ENCODE results near the gene MST1. TPM values are rescaled to one million over a fixed set of nuclear protein-coding genes. Genes with fewer than 3 reads are reported as not detected.

Gene MST1
- total and polyA plus RNA-seq, 12 donors = 7.5 to 241 (median 48.4) TPM

DNA sequence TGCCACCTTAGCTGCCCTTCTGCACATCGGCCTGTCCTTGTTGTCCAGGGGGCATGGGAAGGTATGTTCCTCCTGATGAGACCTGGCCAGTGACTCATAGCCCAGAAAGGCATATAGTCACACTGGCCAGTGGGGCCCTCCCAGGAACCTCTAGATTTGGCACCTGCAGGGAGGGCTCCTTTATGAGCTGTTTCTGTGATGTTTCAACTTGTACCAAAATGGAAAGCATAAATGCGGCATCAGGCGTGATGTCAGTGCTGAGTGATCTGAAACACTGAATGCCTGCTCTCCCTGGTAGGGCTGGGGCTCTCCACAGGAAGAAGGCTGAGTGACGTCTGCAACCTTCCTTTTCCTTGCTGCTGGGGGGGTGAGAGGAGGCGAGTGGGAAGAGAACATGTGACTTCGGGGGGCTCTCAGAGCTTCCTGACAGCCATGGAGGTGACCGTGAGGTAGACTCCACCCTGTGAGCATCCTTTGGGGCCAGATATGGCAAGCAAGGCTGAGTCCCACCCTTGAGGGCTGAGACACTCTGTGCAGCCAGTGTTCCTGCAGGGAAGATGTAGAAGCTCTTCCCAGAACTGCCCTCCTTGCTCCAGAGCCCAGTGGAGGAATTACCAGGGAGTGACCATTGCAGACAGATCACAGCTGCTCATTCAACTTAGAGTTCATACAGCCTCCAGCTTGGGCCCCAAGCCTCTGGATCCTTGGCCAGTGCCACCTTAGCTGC is 52.2 kb downstream of the MST1 start:
- H3K4me3 ChIP-seq = no peak overlapping the region
- H3K27ac ChIP-seq = no peak overlapping the region
- no peak for TF ChIP-seq POLR2A (IDR thresholded peaks at IDR 0.05)
- no peak for TF ChIP-seq CTCF (IDR thresholded peaks at IDR 0.05)
- no peak for DNase-seq
- no peaks in the 10 kb centered on the region for H3K36me3 ChIP-seq (replicated peaks in 1 of 2)
- intact Hi-C loops (cut with DNase I) = no loop called here
- 73 to 82% (median 76%) methylated on average over 7 of the region's 7 CpGs for WGBS, 4 donors
- peaks cover 5 to 9% of the 10 kb centered on the region in 2 donors for H3K4me1 ChIP-seq (replicated peaks in 1 of 2)
- no peaks in the 10 kb centered on the region for H3K27me3 ChIP-seq
- H3K9me3 ChIP-seq (replicated peaks in 1 of 3) = no peaks in the 10 kb centered on the region

DNA sequence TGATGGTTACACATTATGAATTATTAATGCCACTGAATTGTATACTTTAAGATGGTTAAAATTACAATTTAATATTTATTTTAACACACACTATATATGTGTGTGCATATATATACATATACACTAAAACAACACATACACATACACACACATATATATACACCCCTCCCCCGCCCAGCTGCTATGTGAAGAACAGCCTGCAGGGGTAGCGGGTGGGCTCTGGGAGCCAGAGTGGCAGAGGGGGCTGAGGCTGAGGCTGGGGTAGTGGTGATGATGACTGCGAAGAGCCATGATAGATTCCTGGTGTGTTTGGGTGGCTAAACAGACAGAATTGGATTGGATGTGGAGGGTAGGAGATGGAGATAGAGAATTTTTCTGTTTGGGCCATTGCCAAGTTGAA is 54.5 kb downstream of the MST1 start:
- no peak overlapping the region for H3K4me3 ChIP-seq

More for the DNA sequence above, 54.5 kb downstream of the MST1 start:
- Histone ChIP-seq H3K9me3 (replicated peaks in 1 of 3) (no peaks in the 10 kb centered on the region), H3K27me3 (no peaks in the 10 kb centered on the region), H3K27ac (no peak overlapping the region), H3K36me3 (replicated peaks in 1 of 2) (no peaks in the 10 kb centered on the region), H3K4me1 (replicated peaks in 1 of 2) (peaks cover 5 to 9% of the 10 kb centered on the region in 2 donors)
- no peak for DNase-seq
- intact Hi-C loops (cut with DNase I) = no loop called here
- WGBS, 4 donors = 83 to 93% (median 88%) methylated on average over 3 of the region's 3 CpGs
- TF ChIP-seq POLR2A (IDR thresholded peaks at IDR 0.05) = no peak
- no peak for TF ChIP-seq CTCF (IDR thresholded peaks at IDR 0.05)

Small RNA genes lying within 50 kb of the gene (small RNA-seq; reads per million reads assigned to genes)
- 0 reads per million in 2 donors for gene AMIGO3

Other genes with a start within 250 kb of the MST1 start
- 100 to 1,000 TPM in 2 of 9 donors, 10 to 100 TPM in 7; 32.9 to 173 (median 78.9) TPM for gene DAG1, start 219.2 kb downstream of the MST1 start, total RNA-seq
- 10 to 100 TPM in 1 of 3 donors, 1 to 10 TPM in 2; 9.1 to 41.4 (median 9.1) TPM for gene DAG1, start 219.2 kb downstream of the MST1 start, polyA plus RNA-seq
- gene BSN, start 135.0 kb downstream of the MST1 start, total RNA-seq = 1 to 10 TPM in 8 of 9 donors, under 1 TPM in 1; 0.72 to 4.6 (median 1.6) TPM
- 1 to 10 TPM in 2 of 3 donors, under 1 TPM in 1; 0.27 to 3.9 (median 1.3) TPM for gene BSN, start 135.0 kb downstream of the MST1 start, polyA plus RNA-seq
- 100 to 1,000 TPM in 7 of 9 donors, 10 to 100 TPM in 2; 86.6 to 166 (median 128) TPM for gene APEH, start 15.1 kb downstream of the MST1 start, total RNA-seq
- gene APEH, start 15.1 kb downstream of the MST1 start, polyA plus RNA-seq = 100 to 1,000 TPM in 1 of 3 donors, 10 to 100 TPM in 2; 36.5 to 124 (median 45.9) TPM
- 10 to 100 TPM; 19.5 to 62.3 (median 37.3) TPM for gene RNF123, start 83 bp upstream of the MST1 start, total RNA-seq
- gene RNF123, start 83 bp upstream of the MST1 start, polyA plus RNA-seq = 10 to 100 TPM; 35.1 to 59.6 (median 48.8) TPM
- 1 to 10 TPM in 3 of 9 donors, under 1 TPM in 3, not detected in 3; 0.28 to 1.3 (median 0.79) TPM for gene AMIGO3, start 30.2 kb upstream of the MST1 start, total RNA-seq
- 1 to 10 TPM in 2 of 3 donors, not detected in 1; 2.2 to 3.0 TPM for gene AMIGO3, start 30.2 kb upstream of the MST1 start, polyA plus RNA-seq
- gene GMPPB, start 34.5 kb upstream of the MST1 start, total RNA-seq = 100 to 1,000 TPM in 1 of 9 donors, 10 to 100 TPM in 8; 22.3 to 141 (median 30.4) TPM
- gene GMPPB, start 34.5 kb upstream of the MST1 start, polyA plus RNA-seq = 10 to 100 TPM; 11.2 to 38.5 (median 20.2) TPM
- gene IP6K1, start 97.1 kb upstream of the MST1 start, total RNA-seq = 10 to 100 TPM; 25.6 to 73.9 (median 50.9) TPM
- gene IP6K1, start 97.1 kb upstream of the MST1 start, polyA plus RNA-seq = 10 to 100 TPM; 12.3 to 29.5 (median 14.2) TPM
- under 1 TPM in 2 of 9 donors, not detected in 7; 0.23 to 0.25 TPM for gene CDHR4, start 110.4 kb upstream of the MST1 start, total RNA-seq
- under 1 TPM in 1 of 3 donors, not detected in 2; 0.17 TPM for gene CDHR4, start 110.4 kb upstream of the MST1 start, polyA plus RNA-seq
- 1 to 10 TPM; 1.8 to 5.5 (median 3.1) TPM for gene INKA1, start 113.8 kb upstream of the MST1 start, total RNA-seq
- 10 to 100 TPM in 1 of 3 donors, 1 to 10 TPM in 1, under 1 TPM in 1; 0.35 to 15.2 (median 6.3) TPM for gene INKA1, start 113.8 kb upstream of the MST1 start, polyA plus RNA-seq
- gene UBA7, start 124.5 kb upstream of the MST1 start, total RNA-seq = 100 to 1,000 TPM in 1 of 9 donors, 10 to 100 TPM in 8; 27.8 to 102 (median 52.3) TPM
- 100 to 1,000 TPM in 2 of 3 donors, 10 to 100 TPM in 1; 17.5 to 232 (median 136) TPM for gene UBA7, start 124.5 kb upstream of the MST1 start, polyA plus RNA-seq
- 1 to 10 TPM in 8 of 9 donors, under 1 TPM in 1; 0.60 to 6.9 (median 2.3) TPM for gene TRAIP, start 167.1 kb upstream of the MST1 start, total RNA-seq
- 1 to 10 TPM; 2.1 to 3.3 (median 2.2) TPM for gene TRAIP, start 167.1 kb upstream of the MST1 start, polyA plus RNA-seq
- gene CAMKV, start 180.4 kb upstream of the MST1 start, total RNA-seq = 1 to 10 TPM in 2 of 9 donors, under 1 TPM in 3, not detected in 4; 0.27 to 1.5 (median 0.67) TPM
- gene CAMKV, start 180.4 kb upstream of the MST1 start, polyA plus RNA-seq = 1 to 10 TPM in 1 of 3 donors, under 1 TPM in 2; 0.27 to 1.1 (median 0.55) TPM
- gene MST1R, start 214.4 kb upstream of the MST1 start, total RNA-seq = 1 to 10 TPM in 1 of 9 donors, under 1 TPM in 7, not detected in 1; 0.33 to 1.2 (median 0.60) TPM
- 1 to 10 TPM in 2 of 3 donors, under 1 TPM in 1; 0.18 to 2.5 (median 2.0) TPM for gene MST1R, start 214.4 kb upstream of the MST1 start, polyA plus RNA-seq
- gene MON1A, start 240.3 kb upstream of the MST1 start, total RNA-seq = 10 to 100 TPM; 11.5 to 21.9 (median 14.6) TPM
- 10 to 100 TPM; 10.6 to 14.2 (median 12.9) TPM for gene MON1A, start 240.3 kb upstream of the MST1 start, polyA plus RNA-seq

Data from adrenal gland (tissue), 12 donors.